Small intestine (tissue), 7 donors: Measurements from ENCODE around the gene ST8SIA2. TPM values are rescaled to one million over a fixed set of nuclear protein-coding genes. Genes with fewer than 3 reads are reported as not detected.

Experiments
- DNase-seq, 2 donors: peaks; one replicate each; pipeline versions ENCODE4 v3.0.0 to v3.0.0-alpha.2; 2013
- FAIRE-seq: peaks from 2 replicates; lab custom pipeline; 2012; peaks lifted over from hg19 to GRCh38; lab: Jason Lieb, UNC
- H3K27ac ChIP-seq, 3 donors: one replicate each; pipeline ENCODE4 v1.5.1; 2013; ENCODE audit warnings: low read length in 2 of 3, mild to moderate bottlenecking in 2 of 3, control low read depth in 1 of 3, inconsistent platforms in 1 of 3, low read depth in 1 of 3, moderate library complexity in 1 of 3
- H3K27me3 ChIP-seq, 3 donors: one replicate each; pipeline ENCODE4 v1.6.1; 2013; ENCODE audit warnings: low read length in 3 of 3, inconsistent platforms in 1 of 3; ENCODE audit not compliant: control insufficient read depth in 3 of 3, insufficient read depth in 3 of 3
- H3K36me3 ChIP-seq, 3 donors: one replicate each; pipeline ENCODE4 v1.6.1; 2013; ENCODE audit warnings: low read length in 3 of 3, inconsistent platforms in 1 of 3, low read depth in 1 of 3, mild to moderate bottlenecking in 1 of 3, moderate library complexity in 1 of 3; ENCODE audit not compliant: control insufficient read depth in 3 of 3, insufficient read depth in 2 of 3
- H3K4me1 ChIP-seq, 3 donors: one replicate each; pipeline ENCODE4 v1.6.1; 2013; ENCODE audit warnings: low read length in 2 of 3, inconsistent platforms in 1 of 3, low read depth in 1 of 3, mild to moderate bottlenecking in 1 of 3, moderate library complexity in 1 of 3; ENCODE audit not compliant: control insufficient read depth in 3 of 3, insufficient read depth in 2 of 3
- H3K4me3 ChIP-seq, 3 donors: one replicate each; pipeline ENCODE4 v1.5.1; 2013; ENCODE audit warnings: low read length in 3 of 3, control low read depth in 1 of 3, inconsistent platforms in 1 of 3, low read depth in 1 of 3, mild to moderate bottlenecking in 1 of 3, moderate library complexity in 1 of 3
- H3K9me3 ChIP-seq, 2 donors: one replicate each; pipeline ENCODE4 v1.6.1; 2013; ENCODE audit warnings: low read depth in 1 of 2, low read length in 1 of 2; ENCODE audit not compliant: control insufficient read depth in 2 of 2, insufficient read depth in 1 of 2
- WGBS, 3 donors: extraction: QIAGEN DNeasy Blood & Tissue Kit; methylation state at CpG; one replicate each; pipeline ENCODE4 v1.1.7; 2013; 5-methylcytosine and 5-hydroxymethylcytosine counted together
- polyA plus RNA-seq, 4 donors: library from polyadenylated mRNA; stranded (reverse) in 3 of 4; unstranded in 1 of 4; fragments of 200-250 nt in 3 of 4; fragments of 120-200 nt in 1 of 4; gene quantifications; one replicate each; pipeline versions ENCODE4 v1.2.1 to v1.2.3, GENCODE V29; 2013
- donor health status: healthy with polysubstance abuse.
- donor health status: control.
- donor health status: control.
- donor health status: Bipolar disorder and iron deficiency.
- donor health status: healthy.

ST8SIA2 gene
- polyA plus RNA-seq, 4 donors, result 0.01 to 0.65 TPM; not detected in 2

DNA sequence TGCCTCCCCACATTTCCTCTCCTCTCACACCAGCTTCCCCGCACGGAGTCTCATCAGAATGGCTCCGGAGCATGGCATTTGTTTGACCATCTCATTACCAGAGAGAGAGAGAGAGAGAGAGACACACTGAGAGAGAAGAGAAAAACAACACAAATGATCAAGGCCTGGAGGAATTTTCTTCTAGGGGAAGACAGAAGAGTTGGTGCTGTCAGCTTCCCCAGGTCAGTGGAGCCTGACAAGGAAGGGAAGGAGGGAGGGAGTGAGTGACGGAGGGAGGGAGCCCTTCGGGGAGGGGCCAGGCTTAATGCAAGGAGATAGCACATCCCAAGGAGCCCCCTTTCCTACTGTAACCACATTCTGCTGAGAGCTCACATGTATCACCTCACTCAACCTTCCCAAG lies 9.1 kb downstream of the ST8SIA2 start:
- FAIRE-seq (no peak), DNase-seq (no peak)
- Histone ChIP-seq H3K4me3 (no peak overlapping the region), H3K36me3 (no peaks in the 10 kb centered on the region), H3K4me1 (no peaks in the 10 kb centered on the region), H3K9me3 (no peaks in the 10 kb centered on the region), H3K27me3 (peaks cover 0 to 3% (median 0%) of the 10 kb centered on the region in 3 donors), H3K27ac (no peak overlapping the region)
- 80 to 86% (median 82%) methylated on average over 5 of the region's 5 CpGs for WGBS, 3 donors

- no peaks in the 10 kb centered on the region for H3K4me1 ChIP-seq
- 52 to 82% (median 63%) methylated on average over 5 of the region's 5 CpGs for WGBS, 3 donors
- no peaks in the 10 kb centered on the region for H3K27me3 ChIP-seq
- H3K27ac ChIP-seq, result no peak overlapping the region
- DNase-seq (no peak), FAIRE-seq (no peak)
- no peaks in the 10 kb centered on the region for H3K36me3 ChIP-seq
- no peaks in the 10 kb centered on the region for H3K9me3 ChIP-seq
- H3K4me3 ChIP-seq, result no peak overlapping the region
Measured at GRCh38 chr15:92405942-92406341, 12.3 kb downstream of the ST8SIA2 start.

- FAIRE-seq, result no peak
Measured at GRCh38 chr15:92407321-92407720, 13.6 kb downstream of the ST8SIA2 start.

GRCh38 chr15:92407916-92408315 lies 14.2 kb downstream of the ST8SIA2 start:
- Histone ChIP-seq H3K9me3 (no peaks in the 10 kb centered on the region), H3K27ac (no peak overlapping the region), H3K36me3 (no peaks in the 10 kb centered on the region), H3K27me3 (no peaks in the 10 kb centered on the region), H3K4me1 (no peaks in the 10 kb centered on the region), H3K4me3 (no peak overlapping the region)
- DNase-seq (no peak), FAIRE-seq (no peak)
- 55 to 66% (median 61%) methylated on average over 5 of the region's 5 CpGs for WGBS, 3 donors

More at GRCh38 chr15:92407321-92407720, 13.6 kb downstream of the ST8SIA2 start:
- H3K4me1 ChIP-seq, result no peaks in the 10 kb centered on the region
- no peaks in the 10 kb centered on the region for H3K9me3 ChIP-seq
- no peak overlapping the region for H3K27ac ChIP-seq
- DNase-seq, result no peak
- WGBS, 3 donors, result 67 to 79% (median 77%) methylated on average over 6 of the region's 6 CpGs
- no peaks in the 10 kb centered on the region for H3K27me3 ChIP-seq
- no peaks in the 10 kb centered on the region for H3K36me3 ChIP-seq
- H3K4me3 ChIP-seq, result no peak overlapping the region

DNA sequence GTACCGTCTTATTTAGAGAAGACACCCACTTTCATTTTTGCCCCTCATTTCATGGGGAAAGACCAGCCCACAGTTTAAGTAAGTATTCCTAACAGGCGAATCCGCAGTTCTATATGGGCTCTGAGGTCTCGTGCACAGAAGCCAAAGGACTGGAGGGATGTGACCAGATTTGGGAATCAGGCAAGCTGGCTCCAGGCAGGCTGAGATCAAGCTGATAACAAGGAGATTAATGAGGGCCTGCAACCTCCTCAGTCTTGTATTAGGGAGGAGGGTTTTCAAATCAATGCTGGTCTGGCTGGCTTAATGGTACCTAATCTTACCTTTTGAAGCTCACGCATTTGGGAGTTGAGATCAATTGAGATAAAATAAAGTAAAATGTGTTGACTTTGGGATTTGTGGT lies 15.3 kb downstream of the ST8SIA2 start:
- Histone ChIP-seq H3K36me3 (no peaks in the 10 kb centered on the region), H3K9me3 (no peaks in the 10 kb centered on the region)

DNA sequence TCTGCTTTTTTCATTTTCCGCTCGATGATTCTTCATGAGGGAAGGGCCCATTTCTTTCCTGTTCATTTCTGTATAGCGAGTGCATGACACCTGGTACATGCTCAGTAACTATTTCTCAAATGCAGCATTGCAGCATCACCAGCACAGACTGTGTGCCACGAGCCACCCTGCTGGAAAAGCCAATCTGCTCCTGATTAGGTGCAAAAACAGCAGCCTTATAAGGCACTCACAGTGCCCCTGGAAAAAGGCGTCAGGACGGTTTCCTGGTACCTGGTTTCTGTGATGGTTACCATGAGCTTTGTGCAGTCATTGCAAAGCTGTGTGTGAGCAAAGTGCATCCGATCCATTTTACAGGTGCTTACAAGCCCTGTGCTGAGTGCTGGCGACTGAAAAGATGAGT lies 15.8 kb downstream of the ST8SIA2 start:
- no peak overlapping the region for H3K27ac ChIP-seq
- H3K4me3 ChIP-seq, result no peak overlapping the region
- DNase-seq (no peak), FAIRE-seq (no peak)
- no peaks in the 10 kb centered on the region for H3K27me3 ChIP-seq
- no peaks in the 10 kb centered on the region for H3K4me1 ChIP-seq
- H3K9me3 ChIP-seq, result no peaks in the 10 kb centered on the region
- no peaks in the 10 kb centered on the region for H3K36me3 ChIP-seq
- 70 to 81% (median 71%) methylated on average over 8 of the region's 8 CpGs for WGBS, 3 donors

More for the DNA sequence above, 15.3 kb downstream of the ST8SIA2 start:
- Histone ChIP-seq H3K4me1 (no peaks in the 10 kb centered on the region), H3K4me3 (no peak overlapping the region), H3K27me3 (no peaks in the 10 kb centered on the region), H3K27ac (no peak overlapping the region)
- FAIRE-seq, result no peak
- no peak for DNase-seq
- WGBS, 3 donors, result 80 to 90% (median 81%) methylated on average over 5 of the region's 5 CpGs

DNA sequence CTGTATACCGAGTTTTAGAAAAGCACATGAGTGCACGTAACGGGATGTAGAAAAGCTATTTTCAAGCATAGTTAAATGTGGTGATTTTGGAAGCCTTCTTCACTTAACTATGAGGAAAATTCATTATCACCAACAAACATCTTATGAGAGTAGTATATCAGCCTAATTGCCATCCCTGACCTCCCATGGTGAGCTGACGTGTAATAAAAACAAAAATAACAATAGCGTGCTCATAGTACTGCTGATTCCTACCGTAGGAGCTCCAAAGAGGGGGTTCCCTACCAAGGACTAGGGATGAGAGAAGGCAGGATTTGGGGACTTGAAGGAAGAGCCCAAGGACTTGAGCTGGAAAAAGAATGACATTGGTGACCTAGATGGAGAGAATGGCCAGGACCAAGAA lies 16.9 kb downstream of the ST8SIA2 start:
- Histone ChIP-seq H3K27me3 (no peaks in the 10 kb centered on the region), H3K9me3 (no peaks in the 10 kb centered on the region), H3K4me1 (no peaks in the 10 kb centered on the region), H3K36me3 (no peaks in the 10 kb centered on the region), H3K27ac (no peak overlapping the region), H3K4me3 (no peak overlapping the region)
- no peak for FAIRE-seq
- WGBS, 3 donors, result 90 to 96% (median 93%) methylated on average over 6 of the region's 6 CpGs
- no peak for DNase-seq

- no peak overlapping the region for H3K4me3 ChIP-seq
- no peak overlapping the region for H3K27ac ChIP-seq
- FAIRE-seq (no peak), DNase-seq (no peak)
- H3K4me1 ChIP-seq, result no peaks in the 10 kb centered on the region
- no peaks in the 10 kb centered on the region for H3K27me3 ChIP-seq
- 81 to 90% (median 88%) methylated on average over 5 of the region's 5 CpGs for WGBS, 3 donors
- no peaks in the 10 kb centered on the region for H3K9me3 ChIP-seq
- no peaks in the 10 kb centered on the region for H3K36me3 ChIP-seq
Measured at GRCh38 chr15:92411256-92411655, 17.6 kb downstream of the ST8SIA2 start.

DNA sequence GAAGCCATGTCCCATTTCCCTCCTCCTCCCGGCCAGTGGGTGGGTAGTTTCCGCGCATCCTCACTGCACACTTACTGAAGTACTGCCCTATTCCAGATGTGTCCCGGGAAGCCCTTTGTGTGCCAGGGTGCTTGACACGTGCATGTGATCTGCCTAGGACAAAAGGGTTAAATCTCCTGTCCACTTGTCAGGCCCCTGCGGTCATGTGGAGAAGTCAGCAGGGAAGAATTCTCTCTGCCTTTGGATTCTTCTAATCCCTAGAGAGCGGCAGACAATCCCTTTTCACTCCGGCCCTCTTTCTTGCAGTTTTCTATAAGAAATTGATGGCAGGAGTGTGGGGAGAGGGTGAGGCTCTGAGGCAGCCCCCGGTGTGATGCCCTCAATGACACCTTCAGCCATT lies 19.8 kb downstream of the ST8SIA2 start:
- H3K4me1 ChIP-seq, result no peaks in the 10 kb centered on the region
- WGBS, 3 donors, result 60 to 69% (median 65%) methylated on average over 9 of the region's 9 CpGs
- no peak for FAIRE-seq
- no peaks in the 10 kb centered on the region for H3K9me3 ChIP-seq
- H3K27me3 ChIP-seq, result no peaks in the 10 kb centered on the region
- no peak for DNase-seq
- H3K4me3 ChIP-seq, result no peak overlapping the region
- H3K36me3 ChIP-seq, result no peaks in the 10 kb centered on the region
- H3K27ac ChIP-seq, result no peak overlapping the region
